ENCODE measurements around the gene SYNE2.

Gene SYNE2

DNA sequence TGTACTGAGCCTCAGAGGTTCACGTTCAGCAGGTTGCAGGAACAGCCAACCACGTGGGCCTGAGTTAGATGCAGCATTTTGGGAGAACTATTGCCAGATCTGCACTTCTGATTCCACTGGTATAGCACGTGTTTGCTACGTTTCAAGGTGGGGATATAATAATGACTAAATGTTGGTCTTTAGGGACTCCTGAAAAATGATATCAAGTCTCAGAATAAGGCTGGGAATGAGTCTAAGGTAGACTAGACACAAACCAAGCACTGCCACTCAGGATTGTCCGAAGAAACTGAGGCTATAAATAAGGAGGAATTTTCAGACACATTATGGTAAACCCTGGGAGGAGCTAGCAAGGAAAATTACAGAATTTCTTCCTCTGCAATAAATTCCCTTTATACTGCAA, 343.3 kb downstream of the SYNE2 start:
- no peak for TF ChIP-seq Cebpa-rat (IDR thresholded peaks at IDR 0.05)
- peaks cover 0 to 6% (median 0%) of the 10 kb centered on the region in 10 experiments; a peak in 1 of 20 replicates for H3K4me1 ChIP-seq
- no peak overlapping the region for H3K4me2 ChIP-seq
- H3K27me3 ChIP-seq: no peaks in the 10 kb centered on the region
- H3K9ac ChIP-seq: no peak overlapping the region
- H3K9me3 ChIP-seq (replicated peaks in 1 of 11): no peaks in the 10 kb centered on the region
- H3K27ac ChIP-seq: no peak overlapping the region
- no peaks in the 10 kb centered on the region; a peak in 1 of 22 replicates for H4K20me1 ChIP-seq
- H3K36me3 ChIP-seq: peaks cover 0 to 20% (median 8%) of the 10 kb centered on the region in 11 experiments; a peak in 9 of 22 replicates
- no peak overlapping the region for H3K4me3 ChIP-seq

DNA sequence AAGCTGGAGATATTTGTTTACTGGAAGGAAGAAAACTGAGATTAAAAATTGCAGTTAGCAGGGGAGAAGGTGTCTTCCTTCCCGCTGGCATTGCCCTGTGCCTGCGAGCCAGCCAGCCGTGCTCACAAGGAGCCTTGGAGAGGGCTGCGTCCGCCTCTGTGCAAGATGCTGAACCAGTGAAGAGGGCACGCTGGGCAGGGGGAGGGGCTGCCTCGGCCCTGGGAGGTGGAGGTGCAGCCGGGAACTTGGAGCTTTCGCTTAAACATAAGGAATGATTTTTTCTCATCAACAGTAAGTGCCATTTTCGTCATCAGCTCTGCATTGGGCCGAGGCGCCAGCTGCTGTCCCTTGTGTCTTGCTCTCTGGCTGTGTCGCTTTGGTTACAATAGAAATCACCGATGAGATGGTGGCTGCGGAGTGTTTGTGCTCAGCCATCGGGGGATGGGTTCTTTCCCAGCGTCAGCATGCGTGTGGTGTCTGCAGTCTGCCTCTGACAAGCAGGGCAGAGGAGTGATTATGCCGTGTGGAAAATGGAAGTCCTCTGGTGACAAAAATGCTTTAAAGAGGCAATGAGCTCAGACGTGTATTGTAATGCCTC, 344.1 kb downstream of the SYNE2 start:
- Histone ChIP-seq H3K4me2 (peak overlapping the region in 5 of 11 experiments; percentile 6 to 43 (median 24); a peak in 5 of 22 replicates), H3K4me1 (peaks cover 0 to 13% (median 2%) of the 10 kb centered on the region in 10 experiments; a peak in 12 of 20 replicates), H3K9ac (no peak overlapping the region), H3K27me3 (no peaks in the 10 kb centered on the region), H3K36me3 (peaks cover 0 to 12% (median 1%) of the 10 kb centered on the region in 11 experiments; a peak in 5 of 22 replicates), H3K27ac (no peak overlapping the region), H3K4me3 (no peak overlapping the region), H3K9me3 (replicated peaks in 1 of 11) (no peaks in the 10 kb centered on the region), H4K20me1 (no peaks in the 10 kb centered on the region; a peak in 1 of 22 replicates)
- TF ChIP-seq Cebpa-rat (IDR thresholded peaks at IDR 0.05): no peak

DNA sequence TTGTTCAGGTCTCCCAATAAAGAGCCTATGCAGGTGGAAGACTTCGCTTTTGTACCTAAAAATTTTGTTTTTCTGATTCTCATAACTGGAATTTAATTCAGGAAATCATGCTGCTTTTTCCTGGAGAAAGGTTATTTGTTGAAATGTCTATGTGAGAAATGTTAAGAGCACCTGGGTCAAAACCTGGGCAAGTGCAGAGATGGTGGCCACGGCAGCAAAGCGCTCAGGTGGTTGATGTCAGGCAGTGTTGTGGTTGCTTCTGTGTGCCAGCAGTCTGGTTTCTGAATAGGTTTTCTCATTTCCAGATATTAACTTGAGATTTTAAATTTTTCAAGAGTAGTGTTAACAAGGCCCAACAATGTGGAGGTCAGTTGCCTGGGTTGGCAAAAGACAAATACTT, 345.2 kb downstream of the SYNE2 start:
- no peak for TF ChIP-seq Cebpa-rat (IDR thresholded peaks at IDR 0.05)
- Histone ChIP-seq H3K9ac (no peak overlapping the region), H3K36me3 (peaks cover 0 to 9% (median 0%) of the 10 kb centered on the region in 11 experiments; a peak in 2 of 22 replicates), H3K4me1 (peaks cover 0 to 20% (median 6%) of the 10 kb centered on the region in 10 experiments; a peak in 13 of 20 replicates), H3K9me3 (replicated peaks in 1 of 11) (no peaks in the 10 kb centered on the region), H4K20me1 (no peaks in the 10 kb centered on the region; a peak in 1 of 22 replicates), H3K27ac (no peak overlapping the region), H3K4me2 (no peak overlapping the region), H3K27me3 (no peaks in the 10 kb centered on the region), H3K4me3 (no peak overlapping the region)

DNA sequence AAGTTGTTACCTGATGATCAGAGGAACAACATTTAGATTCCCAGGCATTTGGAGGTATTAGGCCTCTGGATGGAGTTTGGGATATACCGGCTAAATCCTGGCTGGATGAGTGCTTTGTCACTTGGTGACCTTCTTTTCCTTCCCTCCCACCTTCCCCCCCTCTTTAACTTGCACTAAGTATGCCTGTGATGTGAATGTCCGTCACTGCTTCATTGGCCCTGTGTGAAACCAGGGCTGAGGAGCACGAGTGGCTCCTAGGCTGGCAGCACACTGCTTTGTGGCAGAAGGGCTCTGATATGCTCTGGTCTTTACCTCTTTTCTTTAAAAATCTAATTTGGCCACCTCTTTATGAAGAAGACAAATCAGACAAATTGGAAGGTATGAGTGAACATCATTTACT, 345.7 kb downstream of the SYNE2 start:
- Histone ChIP-seq H3K4me3 (no peak overlapping the region), H3K27ac (no peak overlapping the region), H3K36me3 (peaks cover 0 to 4% (median 0%) of the 10 kb centered on the region in 11 experiments; a peak in 5 of 22 replicates), H3K4me2 (no peak overlapping the region), H3K9me3 (replicated peaks in 1 of 11) (no peaks in the 10 kb centered on the region), H3K4me1 (peaks cover 0 to 20% (median 6%) of the 10 kb centered on the region in 10 experiments; a peak in 13 of 20 replicates), H3K27me3 (no peaks in the 10 kb centered on the region), H4K20me1 (no peaks in the 10 kb centered on the region; a peak in 1 of 22 replicates), H3K9ac (no peak overlapping the region)
- no peak for TF ChIP-seq Cebpa-rat (IDR thresholded peaks at IDR 0.05)

DNA sequence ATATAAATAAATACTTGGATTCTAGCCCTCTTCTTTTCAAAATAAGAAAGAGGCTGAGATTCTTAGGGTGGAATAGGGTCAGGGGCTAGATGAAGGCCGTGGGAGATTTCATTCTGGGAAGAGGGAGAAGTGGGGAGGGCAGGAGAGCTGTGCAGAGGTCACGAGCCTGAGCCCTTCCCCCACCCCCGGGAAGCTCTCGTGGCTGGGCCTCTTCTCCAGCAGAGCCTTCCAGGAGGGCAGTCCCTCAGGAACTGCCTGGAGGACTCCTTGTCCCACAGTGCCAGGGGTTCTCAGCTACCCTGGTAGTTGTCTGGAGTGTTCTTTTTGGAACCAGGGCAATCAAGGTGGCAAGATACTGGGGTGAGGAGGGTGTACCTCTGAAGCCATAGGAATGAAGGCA, 347.4 kb downstream of the SYNE2 start:
- Histone ChIP-seq H3K9me3 (replicated peaks in 1 of 11) (no peaks in the 10 kb centered on the region), H3K27me3 (no peaks in the 10 kb centered on the region), H3K4me3 (no peak overlapping the region), H3K27ac (no peak overlapping the region), H4K20me1 (no peaks in the 10 kb centered on the region; a peak in 1 of 22 replicates), H3K36me3 (peaks cover 0 to 4% (median 0%) of the 10 kb centered on the region in 11 experiments; a peak in 4 of 22 replicates), H3K9ac (no peak overlapping the region), H3K4me1 (peaks cover 0 to 20% (median 6%) of the 10 kb centered on the region in 10 experiments; a peak in 13 of 20 replicates), H3K4me2 (no peak overlapping the region)
- no peak for TF ChIP-seq Cebpa-rat (IDR thresholded peaks at IDR 0.05)

DNA sequence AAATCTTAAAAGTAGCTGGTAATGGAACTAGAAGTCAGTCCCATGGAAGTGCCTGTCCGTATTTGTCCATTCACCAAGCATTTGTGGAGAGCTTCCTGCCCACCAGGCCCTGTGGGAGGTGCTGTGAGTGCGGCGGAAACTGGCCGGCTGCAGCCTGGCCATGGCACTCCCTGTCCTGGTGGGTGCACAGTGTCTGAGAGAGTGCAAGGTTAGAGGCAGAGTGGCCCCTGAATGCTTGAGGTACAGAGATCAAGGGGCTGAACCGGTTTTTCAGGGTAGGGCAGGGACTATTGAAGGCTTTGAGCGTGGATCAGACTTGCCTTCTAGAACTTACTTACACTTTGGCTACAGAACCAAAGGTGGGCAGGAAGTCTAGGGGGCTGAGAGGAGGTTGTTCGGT, 348.5 kb downstream of the SYNE2 start:
- Histone ChIP-seq H3K27ac (no peak overlapping the region), H3K4me2 (peak overlapping the region in 3 of 11 experiments; percentile 12 to 42 (median 34); a peak in 3 of 22 replicates), H3K4me1 (peaks cover 0 to 26% (median 6%) of the 10 kb centered on the region in 10 experiments; a peak in 13 of 20 replicates), H3K27me3 (no peaks in the 10 kb centered on the region), H3K4me3 (no peak overlapping the region), H3K9ac (no peak overlapping the region), H4K20me1 (no peaks in the 10 kb centered on the region; a peak in 1 of 22 replicates), H3K36me3 (peaks cover 0 to 4% (median 0%) of the 10 kb centered on the region in 11 experiments; a peak in 4 of 22 replicates), H3K9me3 (replicated peaks in 1 of 11) (no peaks in the 10 kb centered on the region)
- TF ChIP-seq Cebpa-rat (IDR thresholded peaks at IDR 0.05): no peak

DNA sequence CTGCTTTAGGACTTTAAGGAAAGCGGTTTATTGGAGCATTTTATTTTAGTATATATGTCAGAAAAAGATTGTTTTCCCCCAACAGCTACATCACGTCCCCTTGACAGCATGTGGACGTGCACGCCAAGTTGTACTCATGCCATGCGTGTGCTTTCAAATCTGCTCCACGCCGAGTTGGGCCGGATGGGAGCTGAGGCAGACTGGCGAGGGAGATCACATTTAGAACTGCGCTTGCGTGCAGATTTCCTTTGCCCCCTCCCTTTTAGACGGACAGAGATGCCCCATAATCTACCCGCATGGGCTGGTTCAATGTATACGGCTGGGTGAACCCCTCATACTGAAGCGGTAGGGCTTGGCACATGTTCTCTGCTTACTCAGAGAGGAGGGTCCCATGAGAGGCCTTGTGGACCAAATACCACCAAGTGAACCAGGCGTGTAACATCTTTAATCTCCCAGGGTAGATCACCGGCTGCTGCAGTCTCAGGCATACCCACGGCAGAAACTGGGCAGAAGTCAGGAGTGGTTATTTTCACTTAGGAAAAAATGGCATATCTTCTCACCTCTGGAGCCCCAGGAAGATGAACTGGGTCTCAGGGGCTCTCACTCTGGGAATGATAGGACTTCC, 349.2 kb downstream of the SYNE2 start:
- H3K36me3 ChIP-seq: peaks cover 0 to 4% (median 0%) of the 10 kb centered on the region in 11 experiments; a peak in 4 of 22 replicates
- no peak overlapping the region for H3K4me3 ChIP-seq
- H3K27ac ChIP-seq: no peak overlapping the region
- H4K20me1 ChIP-seq: no peaks in the 10 kb centered on the region; a peak in 1 of 22 replicates
- H3K4me1 ChIP-seq: peaks cover 0 to 22% (median 6%) of the 10 kb centered on the region in 10 experiments; a peak in 13 of 20 replicates
- H3K9ac ChIP-seq: no peak overlapping the region
- no peaks in the 10 kb centered on the region for H3K9me3 ChIP-seq (replicated peaks in 1 of 11)
- H3K4me2 ChIP-seq: peak overlapping the region in 7 of 11 experiments; percentile 12 to 55 (median 37); a peak in 11 of 22 replicates
- H3K27me3 ChIP-seq: no peaks in the 10 kb centered on the region
- no peak for TF ChIP-seq Cebpa-rat (IDR thresholded peaks at IDR 0.05)

DNA sequence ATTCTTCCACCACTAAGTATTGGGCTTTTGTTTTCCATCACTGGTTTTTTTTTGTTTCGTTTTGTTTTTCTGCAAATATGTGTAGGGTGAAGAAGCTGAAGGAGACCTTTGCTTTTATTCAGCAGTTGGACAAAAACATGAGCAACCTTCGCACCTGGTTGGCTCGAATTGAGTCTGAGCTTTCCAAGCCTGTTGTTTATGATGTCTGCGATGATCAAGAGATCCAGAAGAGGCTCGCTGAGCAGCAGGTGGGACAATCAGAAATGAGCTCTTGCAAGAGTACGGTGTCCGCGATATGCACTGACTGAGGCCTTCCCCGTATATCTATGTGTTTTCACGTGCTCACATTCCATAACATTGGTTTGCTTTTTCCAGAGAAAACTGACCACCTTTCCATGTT, 349.9 kb downstream of the SYNE2 start:
- no peak for TF ChIP-seq Cebpa-rat (IDR thresholded peaks at IDR 0.05)
- Histone ChIP-seq H4K20me1 (no peaks in the 10 kb centered on the region; a peak in 1 of 22 replicates), H3K27ac (no peak overlapping the region), H3K9ac (no peak overlapping the region), H3K4me2 (peak overlapping the region in 2 of 11 experiments; percentile 38 to 55; a peak in 2 of 22 replicates), H3K27me3 (no peaks in the 10 kb centered on the region), H3K36me3 (peaks cover 0 to 4% (median 0%) of the 10 kb centered on the region in 11 experiments; a peak in 4 of 22 replicates), H3K4me1 (peaks cover 0 to 20% (median 6%) of the 10 kb centered on the region in 10 experiments; a peak in 13 of 20 replicates), H3K4me3 (no peak overlapping the region), H3K9me3 (replicated peaks in 1 of 11) (no peaks in the 10 kb centered on the region)

DNA sequence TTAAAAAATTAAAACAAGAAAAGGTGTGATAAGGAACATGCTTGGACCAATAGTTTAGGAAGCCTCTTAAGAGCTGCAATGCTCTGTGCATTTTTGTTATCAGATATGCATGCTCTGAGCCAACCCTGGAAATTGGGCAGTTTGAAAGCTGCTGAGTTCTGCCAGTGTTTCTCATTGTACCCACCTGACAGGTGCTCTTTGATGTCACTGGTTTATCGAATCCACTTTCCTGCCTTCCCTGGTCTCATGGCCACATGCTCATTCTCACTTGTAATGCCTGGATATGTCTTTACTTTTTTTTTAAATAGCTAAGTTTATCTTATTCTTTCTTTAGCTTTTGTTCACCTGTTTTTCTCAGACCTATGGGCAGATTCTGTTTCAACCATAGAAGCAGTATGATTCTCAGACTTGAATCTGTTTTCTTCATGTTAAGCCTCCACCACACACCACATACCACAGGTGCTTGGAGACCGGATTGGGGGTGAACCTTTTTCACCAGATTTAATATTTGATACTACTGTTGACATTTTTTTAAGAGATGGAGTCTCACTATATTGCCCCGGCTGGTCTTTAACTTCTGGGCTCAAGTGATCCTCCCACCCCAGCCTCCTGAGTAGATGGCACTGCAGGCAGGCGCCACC, 350.7 kb downstream of the SYNE2 start:
- no peak overlapping the region for H3K4me3 ChIP-seq
- peaks cover 0 to 20% (median 6%) of the 10 kb centered on the region in 10 experiments; a peak in 13 of 20 replicates for H3K4me1 ChIP-seq
- H3K27ac ChIP-seq: no peak overlapping the region
- no peak for TF ChIP-seq Cebpa-rat (IDR thresholded peaks at IDR 0.05)
- no peak overlapping the region for H3K9ac ChIP-seq
- H3K27me3 ChIP-seq: no peaks in the 10 kb centered on the region
- no peaks in the 10 kb centered on the region; a peak in 1 of 22 replicates for H4K20me1 ChIP-seq
- peaks cover 0 to 12% (median 5%) of the 10 kb centered on the region in 11 experiments; a peak in 10 of 22 replicates for H3K36me3 ChIP-seq
- no peaks in the 10 kb centered on the region for H3K9me3 ChIP-seq (replicated peaks in 1 of 11)
- no peak overlapping the region for H3K4me2 ChIP-seq
